Astrocyte (in vitro differentiated cells and primary cell): Measurements from ENCODE around the gene SURF4. TPM values are rescaled to one million over a fixed set of nuclear protein-coding genes. Genes with fewer than 3 reads are reported as not detected.
A peak's percentile ranks its signal among the peaks of the same experiment; 100 is the strongest.

Experiments
- DNase-seq: peaks from one replicate; pipeline ENCODE4 v3.0.0-alpha.2; 2010; ENCODE audit warnings: low read depth
- FAIRE-seq: peaks from 2 replicates; lab custom pipeline; 2011; peaks lifted over from hg19 to GRCh38; lab: Jason Lieb, UNC
- H2AFZ ChIP-seq: 2 replicates; pipeline ENCODE4 v1.6.0; 2012; ENCODE audit warnings: low read depth, low read length, inconsistent platforms
- H3K27ac ChIP-seq: 2 replicates; pipeline ENCODE4 v1.5.1; 2011; ENCODE audit warnings: low read depth, low read length, inconsistent platforms
- H3K27me3 ChIP-seq: 2 replicates; pipeline ENCODE4 v1.6.0; 2011; ENCODE audit warnings: low read length, inconsistent platforms; ENCODE audit not compliant: insufficient read depth
- H3K36me3 ChIP-seq: 2 replicates; pipeline ENCODE4 v1.5.1; 2011; ENCODE audit warnings: low read length, inconsistent platforms; ENCODE audit not compliant: insufficient read depth
- H3K4me1 ChIP-seq: 2 replicates; pipeline ENCODE4 v1.5.1; 2011; ENCODE audit warnings: low read length, inconsistent platforms; ENCODE audit not compliant: insufficient read depth
- H3K4me2 ChIP-seq: 2 replicates; pipeline ENCODE4 v1.6.0; 2012; ENCODE audit warnings: low read length, inconsistent platforms
- H3K4me3 ChIP-seq: 2 replicates; pipeline ENCODE4 v1.5.1; 2011; ENCODE audit warnings: low read depth, mild to moderate bottlenecking, low read length, inconsistent platforms; ENCODE audit not compliant: insufficient read depth
- H3K79me2 ChIP-seq: 2 replicates; pipeline ENCODE4 v1.6.0; 2012; ENCODE audit warnings: mild to moderate bottlenecking, low read length, inconsistent platforms; ENCODE audit not compliant: insufficient read depth
- H3K9ac ChIP-seq: 2 replicates; pipeline ENCODE4 v1.6.0; 2012; ENCODE audit warnings: mild to moderate bottlenecking, low read length, inconsistent platforms
- H3K9me3 ChIP-seq: 2 replicates; pipeline ENCODE4 v1.5.1; 2012; ENCODE audit warnings: low read depth, mild to moderate bottlenecking, low read length, inconsistent platforms; ENCODE audit not compliant: insufficient read depth
- H4K20me1 ChIP-seq: 2 replicates; pipeline ENCODE4 v1.6.0; 2012; ENCODE audit warnings: low read length, inconsistent platforms; ENCODE audit not compliant: insufficient read depth
- H3K27ac Mint-ChIP-seq: one replicate; pipeline ENCODE4 v1.8.0; 2021; ENCODE audit warnings: mild to moderate bottlenecking, mixed read lengths; ENCODE audit not compliant: unreplicated experiment
- H3K27me3 Mint-ChIP-seq: one replicate; pipeline ENCODE4 v1.8.0; 2021; ENCODE audit warnings: low read depth, mixed read lengths; ENCODE audit not compliant: unreplicated experiment
- H3K36me3 Mint-ChIP-seq: one replicate; pipeline ENCODE4 v1.8.0; 2021; ENCODE audit warnings: low read depth, mixed read lengths; ENCODE audit not compliant: unreplicated experiment
- H3K4me1 Mint-ChIP-seq: one replicate; pipeline ENCODE4 v1.8.0; 2021; ENCODE audit warnings: low read depth, mixed read lengths; ENCODE audit not compliant: unreplicated experiment
- H3K4me3 Mint-ChIP-seq: one replicate; pipeline ENCODE4 v1.8.0; 2021; ENCODE audit warnings: mild to moderate bottlenecking, moderate library complexity, mixed read lengths; ENCODE audit not compliant: unreplicated experiment
- H3K9me3 Mint-ChIP-seq: one replicate; pipeline ENCODE4 v1.8.0; 2021; ENCODE audit warnings: mild to moderate bottlenecking, mixed read lengths; ENCODE audit not compliant: unreplicated experiment
- CTCF ChIP-seq: IDR thresholded peaks from 2 replicates; pipeline ENCODE4 v1.5.1; 2011; ENCODE audit warnings: low read depth, mild to moderate bottlenecking, inconsistent platforms, low read length, moderate library complexity; ENCODE audit not compliant: insufficient read depth
- EZH2 ChIP-seq: IDR thresholded peaks from 2 replicates; pipeline ENCODE4 v1.6.1; 2012; ENCODE audit warnings: mild to moderate bottlenecking, low read length, inconsistent platforms; ENCODE audit not compliant: insufficient read depth
- total RNA-seq: library from RNA; stranded (reverse); gene quantifications from 2 replicates; pipeline ENCODE4 v1.2.1, GENCODE V29; 2021

The SURF4 gene
- total RNA-seq, 1 donor from 2014 or later, result 338 TPM

GRCh38 chr9:133379153-133380086 lies 3.6 kb upstream of the SURF4 start:
- Mint-ChIP-seq H3K4me1 (peaks cover 1% of the 10 kb centered on the region), H3K9me3 (peaks cover 1% of the 10 kb centered on the region), H3K27ac (no peak overlapping the region), H3K36me3 (no peaks in the 10 kb centered on the region), H3K27me3 (no peaks in the 10 kb centered on the region), H3K4me3 (no peak overlapping the region)
- Histone ChIP-seq H3K9me3 (peaks cover 5% of the 10 kb centered on the region), H3K4me2 (no peak overlapping the region), H3K36me3 (no peaks in the 10 kb centered on the region), H3K9ac (no peak overlapping the region), H2AFZ (peak overlapping the region; percentile 33), H3K27me3 (no peaks in the 10 kb centered on the region), H4K20me1 (peaks cover 9% of the 10 kb centered on the region), H3K4me3 (no peak overlapping the region), H3K79me2 (peaks cover 15% of the 10 kb centered on the region), H3K27ac (no peak overlapping the region), H3K4me1 (peaks cover 4% of the 10 kb centered on the region)
- TF ChIP-seq CTCF, result no peak
- TF ChIP-seq EZH2, result no peak
- DNase-seq (no peak), FAIRE-seq (no peak)

- TF ChIP-seq EZH2, result no peak
- TF ChIP-seq CTCF, result no peak
- H3K27me3 Mint-ChIP-seq, result no peaks in the 10 kb centered on the region
- H3K9me3 ChIP-seq, result peaks cover 5% of the 10 kb centered on the region
- H3K79me2 ChIP-seq, result peaks cover 24% of the 10 kb centered on the region
- peaks cover 10% of the 10 kb centered on the region for H3K4me1 ChIP-seq
- no peak overlapping the region for H2AFZ ChIP-seq
- no peaks in the 10 kb centered on the region for H3K36me3 Mint-ChIP-seq
- no peaks in the 10 kb centered on the region for H3K27me3 ChIP-seq
- peaks cover 1% of the 10 kb centered on the region for H3K9me3 Mint-ChIP-seq
- no peak overlapping the region for H3K4me3 ChIP-seq
- peaks cover 5% of the 10 kb centered on the region for H3K4me1 Mint-ChIP-seq
- FAIRE-seq (no peak), DNase-seq (no peak)
- no peak overlapping the region for H3K4me2 ChIP-seq
- H3K27ac ChIP-seq, result no peak overlapping the region
- no peak overlapping the region for H3K9ac ChIP-seq
- no peaks in the 10 kb centered on the region for H3K36me3 ChIP-seq
- H4K20me1 ChIP-seq, result peaks cover 19% of the 10 kb centered on the region
- no peak overlapping the region for H3K27ac Mint-ChIP-seq
- peak overlapping the region; percentile 37 for H3K4me3 Mint-ChIP-seq
These were observed 2.6 kb upstream of the SURF4 start for GRCh38 chr9:133378408-133378962.
